LHCN-M2 (cell line): ENCODE results near the gene PNMA1. TPM values are rescaled to one million over a fixed set of nuclear protein-coding genes. Genes with fewer than 3 reads are reported as not detected.
"Not testable (repeated sequence)": the region's sequence is repeated elsewhere in the genome, so short reads cannot be mapped to it uniquely, and the experiment has no call there.

Experiments used
- DNase-seq: peaks from one replicate; pipeline ENCODE4 v3.0.0-alpha.2; 2012; ENCODE audit warnings: low read depth
- total RNA-seq: library from RNA; depleted of rRNA; stranded (reverse); fragments of >200 nt; gene quantifications from 2 replicates; pipeline ENCODE4 v1.2.3, GENCODE V29; 2014

PNMA1 gene
- total RNA-seq, 1 experiment from 2014 or later, result 22.0 TPM

- DNase-seq, result no peak
Measured at GRCh38 chr14:73718418-73719251, 4.5 kb upstream of the PNMA1 start.

- no peak for DNase-seq
Measured at GRCh38 chr14:73717711-73718417, 3.7 kb upstream of the PNMA1 start.

DNA sequence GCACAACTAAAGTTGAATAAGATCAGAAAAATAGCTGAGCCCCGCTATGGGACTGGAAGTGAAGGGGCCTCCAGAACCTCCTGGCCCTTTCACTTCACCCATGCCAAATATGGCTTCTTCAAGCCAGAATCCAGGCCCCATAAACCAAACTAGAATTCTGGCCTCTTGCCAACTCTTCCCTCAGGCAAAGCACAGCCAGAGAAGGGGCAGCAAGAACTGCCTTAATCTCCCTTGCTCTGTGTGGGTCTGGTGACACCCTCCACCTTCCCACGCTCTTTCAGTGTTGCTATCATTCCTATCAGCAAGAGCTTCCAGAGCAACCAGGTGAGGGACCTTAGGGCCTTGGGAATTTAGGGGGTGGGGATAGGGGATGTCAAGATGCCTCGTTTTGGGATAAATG lies 3.1 kb upstream of the PNMA1 start:
- no peak for DNase-seq

- no peak for DNase-seq
Measured at GRCh38 chr14:73715707-73716106, 1.5 kb upstream of the PNMA1 start.

GRCh38 chr14:73714656-73715081 lies 485 bp upstream of the PNMA1 start:
- DNase-seq, result no peak

- no peak for DNase-seq
Measured at GRCh38 chr14:73713206-73713802, 880 bp downstream of the PNMA1 start.

DNA sequence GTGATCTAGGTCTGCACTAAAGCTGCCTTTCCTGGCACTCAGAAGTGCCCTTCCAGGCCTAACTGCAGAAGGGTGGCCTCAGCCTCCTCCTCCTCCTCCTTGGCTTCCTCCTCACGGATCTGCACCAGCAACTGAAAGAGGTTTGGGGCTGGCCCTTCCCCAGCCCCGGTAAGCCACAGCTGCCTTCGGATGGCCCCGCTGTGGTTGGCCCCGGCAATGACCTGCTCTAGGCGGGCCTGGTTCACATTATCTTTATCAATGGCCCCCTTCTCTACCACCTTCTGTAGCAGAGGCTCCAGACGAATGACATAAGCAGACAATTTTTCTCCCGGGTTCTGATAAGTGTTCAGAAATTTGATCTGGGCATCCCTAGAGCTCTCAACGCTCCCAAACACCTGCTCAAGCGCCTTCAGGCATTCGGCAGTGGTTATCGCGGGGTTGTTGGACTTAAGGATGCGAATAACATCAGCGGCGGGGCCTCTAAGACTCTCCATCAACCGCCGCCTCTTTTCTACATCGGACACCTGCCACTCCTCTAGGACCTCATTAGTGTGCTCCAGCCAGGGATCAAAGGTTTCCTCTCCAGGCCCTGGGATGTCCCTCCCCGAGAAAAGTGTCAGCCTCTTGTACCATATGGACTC lies 1.5 kb downstream of the PNMA1 start:
- DNase-seq, result peak; percentile 59

DNA sequence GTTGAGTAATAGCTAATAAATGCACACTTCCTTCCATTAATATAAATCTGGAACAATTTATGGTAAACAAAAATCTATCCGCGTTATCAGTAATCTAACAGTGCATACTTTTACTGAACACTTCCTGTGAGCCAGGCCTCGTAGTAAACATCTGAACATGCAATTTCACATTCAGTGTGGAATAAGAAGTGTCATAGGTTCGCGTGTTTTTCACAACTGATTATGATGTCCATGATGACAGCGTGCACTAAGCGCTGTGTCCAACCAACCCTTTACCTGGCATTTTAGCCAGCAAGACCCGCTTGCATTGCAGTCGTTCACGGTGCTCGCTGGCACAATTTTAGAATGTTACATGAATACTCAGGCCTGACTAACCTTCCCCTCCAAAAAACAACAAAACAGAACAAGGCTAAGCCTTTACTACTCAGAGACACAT lies 2.1 kb downstream of the PNMA1 start:
- no peak for DNase-seq

- no peak for DNase-seq
Measured at GRCh38 chr14:73710737-73711136, 3.4 kb downstream of the PNMA1 start.

DNA sequence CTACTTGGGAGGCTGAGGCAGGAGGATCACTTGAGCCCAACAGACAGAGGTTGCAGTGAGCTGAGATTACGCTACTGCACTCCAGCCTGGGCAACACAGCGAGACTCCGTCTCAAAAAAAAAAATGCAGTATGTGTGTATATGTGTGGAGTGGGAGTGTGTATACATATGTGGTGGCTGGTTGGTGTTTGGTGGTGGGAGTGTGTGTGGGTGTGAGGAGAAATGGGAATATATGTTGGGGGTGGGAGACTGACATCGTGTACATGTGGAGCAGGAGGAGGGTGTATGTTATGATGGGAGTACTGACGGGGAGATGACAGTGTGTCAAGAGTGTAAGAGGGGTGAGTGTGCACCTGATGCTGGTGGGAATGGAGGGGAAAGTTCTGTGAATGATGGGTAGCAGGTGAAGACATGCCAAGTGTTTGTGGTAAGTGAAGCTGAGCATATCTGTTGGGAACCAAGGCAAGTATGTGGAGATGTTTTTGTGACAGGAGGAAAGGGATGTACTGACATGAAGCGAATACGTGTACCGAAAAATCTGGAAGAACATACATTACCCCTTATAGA lies 4.2 kb downstream of the PNMA1 start:
- no peak for DNase-seq

DNA sequence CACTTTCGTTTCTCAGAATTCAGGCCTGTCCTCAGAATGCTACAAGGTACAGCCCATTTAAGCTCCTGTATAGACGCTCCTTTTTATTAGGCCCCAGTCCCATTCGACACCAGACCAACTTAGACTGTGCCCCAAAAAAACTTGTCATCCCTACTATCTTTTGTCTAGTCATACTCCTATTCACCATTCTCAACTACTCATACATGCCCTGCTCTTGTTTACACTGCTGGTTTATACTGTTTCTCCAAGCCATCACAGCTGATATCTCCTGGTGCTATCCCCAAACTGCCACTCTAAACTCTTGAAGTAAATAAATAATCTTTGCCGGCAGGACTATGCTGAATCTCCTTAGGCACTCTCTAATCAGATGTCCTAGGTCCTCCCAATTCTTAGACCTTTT lies 6.1 kb downstream of the PNMA1 start:
- not testable (repeated sequence) for DNase-seq

GRCh38 chr14:73700325-73700724 lies 13.9 kb downstream of the PNMA1 start:
- no peak for DNase-seq

DNA sequence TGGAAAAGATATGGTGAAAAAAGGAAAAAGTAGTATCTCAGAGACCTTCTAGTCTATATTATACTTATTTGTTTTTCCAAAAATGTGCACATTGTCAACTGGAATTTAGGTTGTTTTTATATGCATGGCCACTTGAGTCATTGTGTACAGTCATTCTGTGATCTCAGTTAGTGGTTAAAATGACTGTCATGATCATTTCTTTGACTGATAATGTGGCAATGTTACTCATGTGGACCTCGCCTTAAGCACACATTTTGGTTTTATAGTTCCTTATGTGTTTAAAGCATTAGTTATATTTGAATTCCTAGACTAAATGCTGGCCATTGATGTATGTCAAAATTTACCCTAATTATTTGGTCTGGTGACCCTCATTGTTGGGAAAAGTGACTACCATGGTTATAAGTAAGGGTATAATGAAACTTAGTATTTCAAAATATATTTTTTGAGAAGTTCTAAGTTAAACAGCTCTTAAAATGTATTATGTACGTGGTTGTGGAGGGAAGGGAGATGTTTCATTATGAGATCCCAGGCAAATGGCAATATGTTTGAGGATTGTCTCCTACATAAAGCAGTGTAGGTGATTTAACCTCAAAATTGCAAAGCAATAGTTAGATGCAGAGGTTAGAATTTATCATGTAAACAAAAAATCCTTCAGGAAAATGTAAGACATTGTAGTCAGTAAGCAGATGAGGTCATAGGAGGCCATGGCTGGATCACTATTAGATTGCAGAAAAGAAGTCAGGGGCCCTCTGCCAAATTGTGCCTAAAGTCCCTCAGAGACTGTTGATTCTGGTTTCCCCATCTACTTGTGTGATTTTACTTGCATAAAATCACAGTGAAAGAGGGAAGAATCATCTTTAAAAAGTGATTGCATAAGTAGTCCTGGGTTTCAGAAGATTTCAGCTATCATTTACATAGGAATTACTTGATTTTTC lies 17.5 kb downstream of the PNMA1 start:
- peak; percentile 81 for DNase-seq

DNA sequence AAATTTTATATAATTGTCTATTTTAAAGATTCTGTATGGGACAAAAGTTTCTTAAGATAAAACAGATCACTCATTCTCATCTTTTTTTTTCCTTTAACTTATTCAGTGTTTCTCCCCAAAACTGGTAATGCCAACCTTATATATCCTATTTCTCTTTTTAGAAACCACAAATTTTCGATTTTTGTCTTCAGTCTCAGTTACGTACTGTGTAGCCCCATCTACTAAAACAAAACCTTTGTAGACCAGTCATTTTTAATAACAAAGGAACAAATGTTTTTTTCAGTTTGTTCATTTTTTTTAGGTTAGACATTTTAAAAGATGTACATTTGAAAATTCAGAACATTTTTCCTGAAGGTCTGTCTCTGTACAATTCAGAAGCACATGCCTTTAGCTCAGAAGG lies 18.2 kb downstream of the PNMA1 start:
- DNase-seq, result no peak

DNA sequence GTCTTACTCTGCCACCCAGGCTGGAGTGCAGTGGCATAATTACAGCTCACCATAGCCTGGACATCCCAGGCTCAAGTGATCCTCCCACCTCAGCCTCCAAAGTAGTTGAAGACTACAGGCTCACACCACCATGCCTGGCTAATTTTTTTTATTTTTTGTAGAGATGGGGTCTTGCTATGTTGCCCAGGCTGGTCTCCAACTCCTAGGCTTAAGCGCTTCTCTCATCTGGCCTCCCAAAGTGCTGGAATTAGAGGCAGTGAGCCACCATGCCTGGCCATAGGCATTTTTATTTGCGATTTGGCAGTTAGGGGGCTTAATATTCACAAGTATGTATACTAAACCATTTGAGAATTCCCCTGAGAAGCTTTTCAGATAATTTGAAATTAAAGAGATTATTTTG lies 19.1 kb downstream of the PNMA1 start:
- no peak for DNase-seq

DNA sequence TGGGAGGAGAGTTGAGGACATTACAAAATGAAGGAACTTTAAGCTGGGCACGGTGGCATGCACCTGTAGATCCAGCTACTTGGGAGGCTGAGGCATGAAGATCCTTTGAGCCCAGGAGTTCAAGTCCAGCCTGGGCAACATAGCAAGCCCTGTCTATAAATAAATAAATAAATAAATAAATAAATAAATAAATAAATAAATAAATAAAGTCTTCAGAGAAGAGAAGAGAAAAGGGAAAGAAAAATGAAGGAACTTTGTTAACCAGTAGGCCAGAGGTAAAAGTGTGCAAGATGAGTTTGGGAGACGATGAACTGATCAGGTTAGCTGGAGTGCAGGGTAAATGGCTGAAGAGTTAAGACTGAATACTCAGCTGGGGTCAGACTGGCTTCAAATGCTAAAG lies 20.1 kb downstream of the PNMA1 start:
- DNase-seq, result no peak

DNA sequence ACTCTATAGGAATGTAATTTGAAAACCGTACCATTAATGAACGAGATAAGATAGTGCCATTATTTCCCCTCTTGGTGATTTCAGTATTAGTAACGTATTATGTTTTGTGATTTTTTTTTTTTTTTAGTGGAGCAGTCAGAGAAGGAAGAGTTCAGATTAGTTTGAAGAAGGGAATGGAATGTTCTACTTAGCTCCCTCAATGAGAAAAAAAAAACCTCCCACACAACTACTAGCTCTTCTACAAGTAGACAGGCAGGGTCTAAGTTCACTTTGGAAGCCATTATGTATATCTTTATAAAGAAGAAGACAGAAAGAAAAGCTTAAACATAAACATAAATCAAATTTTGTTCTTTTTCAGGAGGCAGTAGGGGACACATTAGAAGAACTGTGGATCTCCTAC lies 27.3 kb downstream of the PNMA1 start:
- DNase-seq, result no peak

- no peak for DNase-seq
Measured at GRCh38 chr14:73685328-73685727, 28.9 kb downstream of the PNMA1 start.

DNA sequence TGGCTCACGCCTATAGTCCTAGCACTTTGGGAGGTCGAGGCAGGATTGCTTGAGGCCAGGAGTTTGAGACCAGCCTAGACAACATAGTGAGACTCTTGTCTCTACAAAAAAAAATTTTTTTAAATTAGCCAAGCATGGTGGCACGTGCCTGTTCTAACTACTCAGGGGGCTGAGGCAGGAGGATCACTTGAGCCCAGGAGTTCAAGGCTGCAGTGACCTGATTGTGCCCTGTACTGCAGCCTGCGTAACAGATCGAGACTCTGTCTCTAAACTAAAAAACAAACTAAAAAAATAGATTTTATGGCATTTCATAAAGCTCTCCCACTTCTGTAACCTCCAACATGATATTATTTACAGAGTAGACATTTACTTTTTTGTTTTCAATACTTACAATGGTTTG lies 29.6 kb downstream of the PNMA1 start:
- no peak for DNase-seq

GRCh38 chr14:73680821-73681220 lies 33.4 kb downstream of the PNMA1 start:
- DNase-seq, result no peak

DNA sequence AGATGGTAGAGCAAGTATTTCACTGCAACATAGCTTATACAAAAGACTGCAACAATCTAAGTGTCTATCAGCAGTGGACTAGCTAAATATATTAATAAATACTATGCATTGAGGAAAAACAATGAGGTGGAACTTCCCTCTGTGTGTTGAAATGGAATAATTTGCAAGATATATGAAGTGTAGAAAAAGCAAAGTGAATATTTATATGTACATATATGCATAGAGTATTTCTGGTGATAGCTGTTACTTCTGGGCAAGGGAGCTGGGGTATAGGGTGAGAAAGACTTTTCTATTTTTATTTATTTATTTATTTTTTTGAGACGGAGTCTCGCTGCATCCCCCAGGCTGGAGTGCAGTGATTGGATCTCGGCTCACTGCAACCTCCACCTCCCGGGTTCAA lies 35.5 kb downstream of the PNMA1 start:
- DNase-seq, result no peak
